Measurements from ENCODE around the gene CCS. TPM values are rescaled to one million over a fixed set of nuclear protein-coding genes. Genes with fewer than 3 reads are reported as not detected.

Gene CCS
- total RNA-seq, 2 experiments from 2014 or later: 31.7 to 36.7 TPM

DNA sequence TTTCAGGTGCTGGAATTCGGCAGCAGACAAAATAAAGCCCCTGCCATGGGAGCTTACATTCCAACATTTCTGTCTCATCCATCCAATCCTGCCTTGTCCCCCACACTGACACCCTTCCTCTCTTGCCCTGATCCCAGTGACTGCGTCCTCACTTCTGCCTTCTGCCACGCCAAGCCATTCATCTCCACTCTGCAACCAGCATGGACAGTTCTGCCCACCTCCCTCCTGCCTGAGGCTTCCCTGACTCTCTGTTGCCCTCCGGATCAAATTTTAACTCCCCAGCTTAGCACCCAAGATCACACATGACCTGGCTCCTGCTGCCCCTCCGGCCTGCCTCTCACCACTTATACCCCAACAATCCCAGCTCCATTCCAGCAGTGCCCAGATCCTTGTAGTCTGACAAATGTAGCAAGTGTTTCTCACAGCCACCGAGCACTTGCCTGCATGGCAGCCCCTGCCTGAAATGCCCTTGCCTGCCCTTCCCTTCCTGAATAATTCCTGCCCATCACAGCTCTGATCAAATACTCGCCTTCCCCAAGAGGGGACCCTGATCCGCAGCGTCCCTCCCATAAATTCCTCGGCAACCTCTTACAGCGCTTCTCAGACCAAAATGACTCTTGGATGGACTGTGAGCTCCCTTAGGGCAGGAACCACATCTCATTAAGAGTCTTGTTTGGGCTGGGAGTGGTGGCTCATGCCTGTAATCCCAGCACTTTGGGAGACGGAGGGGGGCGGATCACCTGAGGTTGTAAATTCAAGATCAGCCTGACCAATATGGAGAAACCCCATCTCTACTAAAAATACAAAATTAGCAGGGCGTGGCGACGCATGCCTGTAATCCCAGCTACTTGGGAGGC is 44.0 kb upstream of the CCS start:
- no TSS peak for BruUV-seq (replicated peaks)
- Histone ChIP-seq H3K79me2 (ENCODE audit: insufficient read depth, low read depth, low read length) (peaks cover 9% of the 10 kb centered on the region; the same call in 1 of the 2 replicates), H4K20me1 (ENCODE audit: insufficient read depth, low read length) (no peaks in the 10 kb centered on the region), H3K9me2 (ENCODE audit: insufficient read depth, low read length) (no peaks in the 10 kb centered on the region), H3K36me3 (ENCODE audit: insufficient read depth, low read length) (no peaks in the 10 kb centered on the region), H3K9me3 (ENCODE audit: low read length) (no peaks in the 10 kb centered on the region), H3K4me3 (ENCODE audit: low read depth, low read length, poor library complexity, severe bottlenecking) (no peak overlapping the region), H3K4me2 (ENCODE audit: low read length) (no peak overlapping the region), H3K4me1 (ENCODE audit: insufficient read depth, low read length, poor library complexity, severe bottlenecking) (peaks cover 24% of the 10 kb centered on the region), H2AFZ (ENCODE audit: low read length) (no peak overlapping the region), H3K27ac (ENCODE audit: low read depth, low read length, poor library complexity, severe bottlenecking) (no peak overlapping the region)
- no peak for DNase-seq (ENCODE audit: low spot score)
- no peak for TF ChIP-seq EZH2phosphoT487 (IDR thresholded peaks at IDR 0.05; ENCODE audit: borderline replicate concordance, low read depth, low read length)
- TF ChIP-seq, protein P1, sequence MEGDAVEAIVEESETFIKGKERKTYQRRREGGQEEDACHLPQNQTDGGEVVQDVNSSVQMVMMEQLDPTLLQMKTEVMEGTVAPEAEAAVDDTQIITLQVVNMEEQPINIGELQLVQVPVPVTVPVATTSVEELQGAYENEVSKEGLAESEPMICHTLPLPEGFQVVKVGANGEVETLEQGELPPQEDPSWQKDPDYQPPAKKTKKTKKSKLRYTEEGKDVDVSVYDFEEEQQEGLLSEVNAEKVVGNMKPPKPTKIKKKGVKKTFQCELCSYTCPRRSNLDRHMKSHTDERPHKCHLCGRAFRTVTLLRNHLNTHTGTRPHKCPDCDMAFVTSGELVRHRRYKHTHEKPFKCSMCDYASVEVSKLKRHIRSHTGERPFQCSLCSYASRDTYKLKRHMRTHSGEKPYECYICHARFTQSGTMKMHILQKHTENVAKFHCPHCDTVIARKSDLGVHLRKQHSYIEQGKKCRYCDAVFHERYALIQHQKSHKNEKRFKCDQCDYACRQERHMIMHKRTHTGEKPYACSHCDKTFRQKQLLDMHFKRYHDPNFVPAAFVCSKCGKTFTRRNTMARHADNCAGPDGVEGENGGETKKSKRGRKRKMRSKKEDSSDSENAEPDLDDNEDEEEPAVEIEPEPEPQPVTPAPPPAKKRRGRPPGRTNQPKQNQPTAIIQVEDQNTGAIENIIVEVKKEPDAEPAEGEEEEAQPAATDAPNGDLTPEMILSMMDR (conservative IDR thresholded peaks at IDR 0.05; ENCODE audit: low read length): no peak
- POLR2A ChIA-PET: no interaction called here
- intact Hi-C loops (cut with micrococcal nuclease; ENCODE audit: unreplicated experiment): no loop called here
- CTCF ChIA-PET (ENCODE audit: unreplicated experiment): no interaction called here

DNA sequence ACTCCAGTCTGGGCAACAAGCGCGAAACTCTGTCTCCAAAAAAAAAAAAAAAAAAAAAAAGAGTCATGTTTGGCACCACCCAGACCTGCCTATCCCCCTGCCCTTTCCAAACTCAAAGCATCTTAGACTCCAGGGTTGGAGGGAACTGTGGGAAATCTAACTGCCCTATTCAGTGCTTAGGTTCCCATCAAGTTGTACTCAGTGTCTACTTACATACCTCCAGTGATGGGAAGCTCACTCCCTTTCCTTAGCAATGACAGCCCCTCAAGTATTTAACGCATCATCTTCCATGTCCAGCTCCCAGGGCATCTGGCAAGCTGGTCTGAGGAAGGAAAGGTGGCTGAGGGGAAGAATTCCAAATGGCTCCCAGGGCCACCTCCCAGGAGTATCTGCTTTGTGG is 43.3 kb upstream of the CCS start:
- ChIA-PET POLR2A (no interaction called here), CTCF (ENCODE audit: unreplicated experiment) (interaction anchor here (0.6 kb wide), 1 partner anchor 88 kb away, joined by 3 read pairs; no protein-coding TSS in a partner anchor)
- Histone ChIP-seq H3K79me2 (ENCODE audit: insufficient read depth, low read depth, low read length) (peaks cover 7% of the 10 kb centered on the region; the same call in 1 of the 2 replicates), H3K27ac (ENCODE audit: low read depth, low read length, poor library complexity, severe bottlenecking) (no peak overlapping the region), H3K36me3 (ENCODE audit: insufficient read depth, low read length) (no peaks in the 10 kb centered on the region), H3K4me1 (ENCODE audit: insufficient read depth, low read length, poor library complexity, severe bottlenecking) (peaks cover 17% of the 10 kb centered on the region), H3K9me2 (ENCODE audit: insufficient read depth, low read length) (no peaks in the 10 kb centered on the region), H3K4me3 (ENCODE audit: low read depth, low read length, poor library complexity, severe bottlenecking) (no peak overlapping the region), H2AFZ (ENCODE audit: low read length) (no peak overlapping the region), H3K4me2 (ENCODE audit: low read length) (no peak overlapping the region), H4K20me1 (ENCODE audit: insufficient read depth, low read length) (no peaks in the 10 kb centered on the region), H3K9me3 (ENCODE audit: low read length) (no peaks in the 10 kb centered on the region)
- TF ChIP-seq EZH2phosphoT487 (IDR thresholded peaks at IDR 0.05; ENCODE audit: borderline replicate concordance, low read depth, low read length): no peak
- TF ChIP-seq, protein P1 (conservative IDR thresholded peaks at IDR 0.05; ENCODE audit: low read length): no peak
- DNase-seq (ENCODE audit: low spot score): no peak
- intact Hi-C loops (cut with micrococcal nuclease; ENCODE audit: unreplicated experiment): no loop called here
- BruUV-seq (replicated peaks): no TSS peak

DNA sequence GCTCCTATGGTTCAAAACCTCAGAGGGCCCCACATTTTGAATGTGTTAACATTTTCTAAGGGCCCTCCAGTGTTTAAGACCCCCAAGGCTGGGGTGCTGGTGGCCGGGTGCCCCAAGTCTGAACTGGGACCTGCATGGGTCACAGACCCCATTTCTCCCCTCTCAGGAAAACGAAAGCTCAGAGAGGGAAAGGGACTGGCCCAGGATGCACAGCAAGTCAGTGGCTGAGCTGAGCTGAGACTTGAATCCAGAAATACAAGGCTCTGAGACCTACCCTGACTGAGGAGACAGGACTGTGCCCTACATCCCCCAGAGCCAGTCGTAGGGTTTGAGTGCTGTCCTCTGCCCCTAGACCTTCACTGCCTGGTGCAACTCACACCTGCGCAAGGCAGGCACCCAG is 42.1 kb upstream of the CCS start:
- no peak overlapping the region for H2AFZ ChIP-seq (ENCODE audit: low read length)
- intact Hi-C loops (cut with micrococcal nuclease; ENCODE audit: unreplicated experiment): no loop called here
- no peaks in the 10 kb centered on the region for H4K20me1 ChIP-seq (ENCODE audit: insufficient read depth, low read length)
- no peak overlapping the region for H3K27ac ChIP-seq (ENCODE audit: low read depth, low read length, poor library complexity, severe bottlenecking)
- H3K9me3 ChIP-seq (ENCODE audit: low read length): no peaks in the 10 kb centered on the region
- no peaks in the 10 kb centered on the region for H3K9me2 ChIP-seq (ENCODE audit: insufficient read depth, low read length)
- H3K4me3 ChIP-seq (ENCODE audit: low read depth, low read length, poor library complexity, severe bottlenecking): no peak overlapping the region
- no peaks in the 10 kb centered on the region for H3K36me3 ChIP-seq (ENCODE audit: insufficient read depth, low read length)
- H3K79me2 ChIP-seq (ENCODE audit: insufficient read depth, low read depth, low read length): no peaks in the 10 kb centered on the region
- DNase-seq (ENCODE audit: low spot score): no peak
- ChIA-PET CTCF (ENCODE audit: unreplicated experiment) (no interaction called here), POLR2A (no interaction called here)
- H3K4me1 ChIP-seq (ENCODE audit: insufficient read depth, low read length, poor library complexity, severe bottlenecking): peaks cover 11% of the 10 kb centered on the region
- BruUV-seq (replicated peaks): no TSS peak
- TF ChIP-seq EZH2phosphoT487 (IDR thresholded peaks at IDR 0.05; ENCODE audit: borderline replicate concordance, low read depth, low read length): no peak
- TF ChIP-seq, protein P1 (conservative IDR thresholded peaks at IDR 0.05; ENCODE audit: low read length): no peak
- H3K4me2 ChIP-seq (ENCODE audit: low read length): no peak overlapping the region
